Gastroesophageal sphincter (tissue), 4 donors: ENCODE measurements around the gene DDX10. TPM values are rescaled to one million over a fixed set of nuclear protein-coding genes. Genes with fewer than 3 reads are reported as not detected.

Experiments
- ATAC-seq: fragments of 150-250 bp; one replicate; pipeline ENCODE4 v1.9.1; 2016; ENCODE audit warnings: mild to moderate bottlenecking, moderate library complexity
- H3K27ac ChIP-seq, 4 donors: fragments of 200-600 bp; sonication (generic) in 3 of 4; 1 replicate in 3 of 4; 2 replicates in 1 of 4; pipeline ENCODE4 v1.5.1; 2016 to 2019
- H3K27me3 ChIP-seq: fragments of 200-600 bp; sonication (generic); one replicate; pipeline ENCODE4 v1.5.1; 2019
- H3K36me3 ChIP-seq, 2 donors: fragments of 200-600 bp; sonication (generic); one replicate each; pipeline ENCODE4 v1.5.1; 2019; ENCODE audit warnings: control low read depth in 1 of 2
- H3K4me1 ChIP-seq, 3 donors: fragments of 200-600 bp; sonication (generic); 1 replicate in 2 of 3; 2 replicates in 1 of 3; pipeline ENCODE4 v1.5.1; 2016 to 2019; ENCODE audit warnings: control low read depth in 2 of 3
- H3K4me3 ChIP-seq, 2 donors: fragments of 200-600 bp; sonication (generic); one replicate each; pipeline ENCODE4 v1.5.1; 2019; ENCODE audit warnings: mild to moderate bottlenecking in 1 of 2, moderate library complexity in 1 of 2
- H3K9me3 ChIP-seq, 3 donors: fragments of 200-600 bp; sonication (generic); one replicate each; pipeline ENCODE4 v1.5.1; 2017 to 2019; ENCODE audit warnings: control low read depth in 2 of 3
- CTCF ChIP-seq, 4 experiments: fragments of 200-600 bp in 2 of 4; fragments of 450-650 bp in 2 of 4; sonication (generic) in 1 of 4; IDR thresholded peaks; one replicate each; pipeline ENCODE4 v1.5.1; 2017 to 2019; ENCODE audit warnings: antibody characterized with exemption in 4 of 4, mild to moderate bottlenecking in 2 of 4, moderate library complexity in 2 of 4
- EP300 ChIP-seq: sonication (generic); formaldehyde crosslinking; IDR thresholded peaks from one replicate; pipeline ENCODE4 v1.6.1; 2017; ENCODE audit warnings: antibody characterized with exemption, mild to moderate bottlenecking
- POLR2A ChIP-seq, 2 donors: fragments of 450-650 bp; IDR thresholded peaks; one replicate each; pipeline ENCODE4 v1.6.1; 2017; ENCODE audit warnings: antibody characterized with exemption in 2 of 2, mild to moderate bottlenecking in 2 of 2, moderate library complexity in 1 of 2
- POLR2AphosphoS5 ChIP-seq: sonication (generic); formaldehyde crosslinking; IDR thresholded peaks from one replicate; pipeline ENCODE4 v1.6.1; 2017; ENCODE audit warnings: antibody characterized with exemption
- WGBS, 2 donors: methylation state at CpG; one replicate each; pipeline ENCODE4 v1.1.5; 2018; ENCODE audit warnings: low coverage in 1 of 2; 5-methylcytosine and 5-hydroxymethylcytosine counted together
- total RNA-seq, 4 donors: library from RNA; depleted of rRNA; stranded (reverse); fragments of >200 nt; gene quantifications; one replicate each; pipeline ENCODE4 v1.1.0, GENCODE V29; 2016

DDX10 gene
- total RNA-seq, 4 donors from 2014 or later, result 16.3 to 44.8 (median 22.5) TPM

GRCh38 chr11:108897071-108897481, 232.2 kb downstream of the DDX10 start:
- WGBS, 2 donors, result 100% methylated on average over 1 of the region's 1 CpG; no CpG with 5 or more reads in 1 of the 2 donors

GRCh38 chr11:108897916-108898315, 233.0 kb downstream of the DDX10 start:
- ATAC-seq, result no peak
- H3K4me3 ChIP-seq, result no peak overlapping the region
- no peak overlapping the region for H3K27ac ChIP-seq
- TF ChIP-seq EP300 (no peak), CTCF (IDR thresholded peaks at IDR 0.05) (no peak), POLR2A (IDR thresholded peaks at IDR 0.05) (no peak), POLR2AphosphoS5 (no peak)
- WGBS, 2 donors, result 96 to 100% methylated on average over 4 to 5 of the region's 5 CpGs
- no peaks in the 10 kb centered on the region for H3K27me3 ChIP-seq
- no peaks in the 10 kb centered on the region for H3K4me1 ChIP-seq
- no peaks in the 10 kb centered on the region for H3K36me3 ChIP-seq
- no peaks in the 10 kb centered on the region for H3K9me3 ChIP-seq

More at GRCh38 chr11:108897071-108897481, 232.2 kb downstream of the DDX10 start:
- no peaks in the 10 kb centered on the region for H3K27me3 ChIP-seq
- H3K4me3 ChIP-seq, result no peak overlapping the region
- ATAC-seq, result no peak
- TF ChIP-seq CTCF (IDR thresholded peaks at IDR 0.05) (no peak), POLR2A (IDR thresholded peaks at IDR 0.05) (no peak), EP300 (no peak)
- H3K9me3 ChIP-seq, result no peaks in the 10 kb centered on the region
- no peaks in the 10 kb centered on the region for H3K36me3 ChIP-seq
- H3K27ac ChIP-seq, result no peak overlapping the region
- H3K4me1 ChIP-seq, result no peaks in the 10 kb centered on the region

- no peak for TF ChIP-seq POLR2AphosphoS5
- no peak for TF ChIP-seq EP300
- no peak for TF ChIP-seq POLR2A (IDR thresholded peaks at IDR 0.05)
- no peak for TF ChIP-seq CTCF (IDR thresholded peaks at IDR 0.05)
- Histone ChIP-seq H3K27me3 (no peaks in the 10 kb centered on the region), H3K36me3 (no peaks in the 10 kb centered on the region), H3K9me3 (no peaks in the 10 kb centered on the region), H3K4me1 (no peaks in the 10 kb centered on the region), H3K27ac (no peak overlapping the region), H3K4me3 (no peak overlapping the region)
- WGBS, 2 donors, result 87 to 93% methylated on average over 3 of the region's 3 CpGs
- no peak for ATAC-seq
These were observed 236.5 kb downstream of the DDX10 start for GRCh38 chr11:108901359-108901758.

- 48 to 70% methylated on average over 2 of the region's 2 CpGs for WGBS, 2 donors
- Histone ChIP-seq H3K4me1 (peaks cover 0 to 4% (median 0%) of the 10 kb centered on the region in 3 donors), H3K4me3 (no peak overlapping the region), H3K36me3 (no peaks in the 10 kb centered on the region), H3K9me3 (no peaks in the 10 kb centered on the region), H3K27ac (no peak overlapping the region), H3K27me3 (no peaks in the 10 kb centered on the region)
- no peak for ATAC-seq
- TF ChIP-seq CTCF (IDR thresholded peaks at IDR 0.05), result no peak
- TF ChIP-seq POLR2AphosphoS5, result no peak
- no peak for TF ChIP-seq POLR2A (IDR thresholded peaks at IDR 0.05)
- TF ChIP-seq EP300, result no peak
These were observed 237.2 kb downstream of the DDX10 start for GRCh38 chr11:108902027-108902469.

- ATAC-seq, result no peak
- Histone ChIP-seq H3K4me3 (no peak overlapping the region), H3K36me3 (no peaks in the 10 kb centered on the region), H3K4me1 (peaks cover 0 to 5% (median 0%) of the 10 kb centered on the region in 3 donors), H3K9me3 (no peaks in the 10 kb centered on the region), H3K27me3 (no peaks in the 10 kb centered on the region), H3K27ac (no peak overlapping the region)
- TF ChIP-seq CTCF (IDR thresholded peaks at IDR 0.05) (no peak), POLR2AphosphoS5 (no peak), EP300 (no peak), POLR2A (IDR thresholded peaks at IDR 0.05) (no peak)
- 69 to 73% methylated on average over 1 of the region's 1 CpG for WGBS, 2 donors
These were observed 239.6 kb downstream of the DDX10 start for GRCh38 chr11:108904480-108904879.
